GM12873 (cell line): ENCODE data around the gene LGR5.

Source experiments
- CTCF ChIP-seq: IDR thresholded peaks from 2 replicates; pipeline ENCODE4 v1.5.1; 2012; ENCODE audit warnings: low read depth, mild to moderate bottlenecking, moderate library complexity, low read length, control low read depth; ENCODE audit not compliant: insufficient read depth; ENCODE audit errors: missing control alignments

LGR5 gene

GRCh38 chr12:71405884-71406283 lies 33.7 kb upstream of the LGR5 start:
- TF ChIP-seq CTCF, result no peak

GRCh38 chr12:71407732-71408131 lies 31.9 kb upstream of the LGR5 start:
- no peak for TF ChIP-seq CTCF

- TF ChIP-seq CTCF, result no peak
Observed at GRCh38 chr12:71410844-71411243, 28.8 kb upstream of the LGR5 start.

GRCh38 chr12:71411635-71412034 lies 28.0 kb upstream of the LGR5 start:
- no peak for TF ChIP-seq CTCF

GRCh38 chr12:71415336-71416231 lies 24.0 kb upstream of the LGR5 start:
- peak; percentile 75 for TF ChIP-seq CTCF

GRCh38 chr12:71417181-71417580 lies 22.4 kb upstream of the LGR5 start:
- no peak for TF ChIP-seq CTCF

- TF ChIP-seq CTCF, result no peak
Observed at GRCh38 chr12:71420775-71421406, 18.7 kb upstream of the LGR5 start.
